AG20443 (cell line): ENCODE measurements around the gene PTPRD.
"Not testable (repeated sequence)": the region's sequence is repeated elsewhere in the genome, so short reads cannot be mapped to it uniquely, and the experiment has no call there.

Experiments
- DNase-seq: peaks from one replicate; pipeline ENCODE4 v3.0.0; 2012; ENCODE audit warnings: low spot score, mixed read lengths

Gene PTPRD

DNA sequence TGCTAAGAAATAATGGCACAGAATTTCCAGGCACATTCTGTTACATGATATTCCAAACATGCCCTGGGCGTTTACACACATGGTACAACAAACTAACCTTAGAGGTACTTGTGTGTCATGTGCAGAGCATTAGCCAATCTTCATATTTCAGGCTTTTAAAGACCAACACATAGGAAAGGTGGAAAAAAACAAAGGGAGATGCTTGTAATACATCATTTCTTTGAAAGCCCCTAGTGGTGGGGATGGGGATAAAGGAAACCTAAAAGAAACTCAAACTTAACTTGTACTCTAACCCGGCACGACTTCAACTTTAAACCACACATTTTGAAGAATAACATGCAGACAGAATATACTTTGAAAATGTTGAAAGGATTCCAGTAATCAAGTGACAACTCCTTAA is 133.6 kb downstream of the PTPRD start:
- DNase-seq: no peak

DNA sequence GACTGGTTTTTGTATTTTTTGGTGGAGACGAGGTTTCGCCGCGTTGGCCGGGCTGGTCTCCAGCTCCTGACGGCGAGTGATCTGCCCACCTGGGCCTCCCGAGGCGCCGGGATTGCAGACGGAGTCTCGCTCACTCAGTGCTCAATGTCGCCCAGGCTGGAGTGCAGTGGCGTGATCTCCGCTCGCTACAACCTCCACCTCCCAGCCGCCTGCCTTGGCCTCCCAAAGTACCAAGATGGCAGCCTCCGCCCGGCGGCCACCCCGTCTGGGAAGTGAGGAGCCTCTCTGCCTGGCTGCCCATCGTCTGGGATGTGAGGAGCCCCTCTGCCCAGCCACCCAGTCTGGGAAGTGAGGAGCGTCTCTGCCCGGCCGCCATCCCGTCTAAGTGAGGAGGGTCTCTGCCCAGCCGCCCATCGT is 163.6 kb downstream of the PTPRD start:
- DNase-seq: not testable (repeated sequence)

DNA sequence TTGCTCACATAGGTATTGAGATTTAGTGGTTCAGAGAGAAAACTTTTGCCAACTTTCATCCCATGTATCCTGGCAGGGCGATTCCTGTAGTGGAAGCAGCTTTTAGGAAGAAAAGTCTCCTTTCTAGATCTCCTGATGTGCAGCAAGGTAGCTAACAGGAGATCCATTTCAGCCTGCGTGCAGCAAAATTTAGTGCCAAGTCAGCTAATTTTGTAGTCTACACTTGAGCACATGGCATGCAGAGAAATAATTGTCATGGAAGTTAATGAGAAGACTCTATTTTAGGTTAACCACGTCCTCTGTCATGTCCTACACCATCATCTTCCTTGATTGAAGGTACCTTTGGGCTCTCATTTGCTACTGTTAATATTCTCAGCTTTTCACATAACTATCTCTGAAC is 165.8 kb downstream of the PTPRD start:
- DNase-seq: no peak

DNA sequence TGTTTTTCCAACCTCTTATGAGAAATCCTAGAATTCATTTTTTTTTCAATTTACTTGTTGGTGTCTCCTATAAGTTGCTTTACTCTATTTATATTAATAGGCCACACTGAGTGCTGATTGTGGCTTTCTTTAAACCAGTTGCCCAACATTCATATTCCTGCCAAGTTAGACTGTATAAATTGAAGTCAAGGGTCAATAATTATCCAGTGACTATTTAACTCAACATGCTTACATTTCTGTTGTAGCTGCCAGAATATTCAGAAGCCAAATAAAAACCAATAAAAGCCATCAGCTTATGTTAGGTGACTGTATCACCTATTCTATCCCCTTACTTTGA is 169.0 kb downstream of the PTPRD start:
- no peak for DNase-seq

DNA sequence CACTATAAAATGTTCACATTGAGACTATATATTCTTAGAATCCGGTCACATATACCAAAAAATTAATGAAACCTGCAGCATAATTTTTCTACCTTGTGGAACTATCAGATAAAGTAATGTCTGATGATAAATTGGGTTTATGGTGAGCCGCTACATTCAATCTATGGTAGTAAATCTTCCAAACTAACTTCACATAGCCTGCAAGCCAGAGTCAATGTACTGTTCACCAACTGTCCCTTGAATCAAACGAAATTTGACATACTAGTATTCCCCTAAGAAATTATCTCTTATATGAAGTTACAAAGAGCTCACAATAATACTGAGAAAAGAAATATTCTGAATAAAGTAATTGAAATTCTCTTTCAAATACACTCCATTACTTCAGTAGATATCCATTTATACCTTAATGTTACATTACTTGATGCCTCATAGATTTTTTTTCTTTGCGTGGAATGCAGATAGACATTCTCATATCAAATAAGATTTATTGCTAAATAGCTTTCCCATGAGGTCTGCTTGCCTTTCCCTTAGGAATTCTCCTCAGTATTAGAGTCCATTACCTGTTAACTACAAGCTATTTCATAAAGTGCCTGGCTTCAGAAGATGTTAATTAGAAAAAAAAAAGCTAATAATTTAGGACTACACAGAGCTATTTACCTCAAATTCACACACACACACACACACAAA is 169.5 kb downstream of the PTPRD start:
- no peak for DNase-seq

DNA sequence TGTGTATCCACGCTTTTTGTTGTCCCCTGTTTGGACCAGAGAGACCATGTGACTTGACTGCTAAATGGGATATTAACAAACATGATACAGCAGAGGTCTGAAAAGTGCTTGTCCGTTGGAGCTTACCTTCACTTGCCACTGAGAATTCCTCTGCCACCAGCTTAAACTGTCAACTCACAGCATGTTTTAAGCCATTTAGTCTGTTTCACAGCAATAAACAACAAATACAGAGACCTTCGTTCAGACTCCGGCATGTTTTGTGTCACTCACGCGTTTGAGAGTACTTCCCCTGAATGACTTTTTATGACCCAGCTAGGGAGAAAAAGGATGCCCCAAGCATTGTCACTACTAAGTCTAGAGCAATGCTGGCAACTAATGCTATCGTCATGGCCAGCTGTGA is 173.8 kb downstream of the PTPRD start:
- no peak for DNase-seq

DNA sequence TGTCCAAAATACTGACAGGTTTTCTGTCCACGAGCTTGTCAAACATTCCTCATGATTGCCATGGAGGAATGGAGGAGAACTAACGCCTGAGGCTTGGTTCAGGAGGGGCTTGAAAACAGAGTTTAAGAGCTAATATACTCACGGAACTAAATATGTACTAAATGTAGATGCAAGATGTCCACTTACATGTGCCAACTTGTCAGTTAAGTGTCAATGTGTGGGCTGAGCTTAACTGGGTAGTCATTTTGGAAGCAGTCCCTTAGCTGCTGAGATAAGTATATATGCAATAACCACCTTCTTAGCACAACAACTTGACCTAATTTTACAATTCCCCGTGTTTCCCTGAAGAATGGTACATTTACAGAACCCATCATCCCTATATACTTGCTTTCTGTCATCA is 176.0 kb downstream of the PTPRD start:
- no peak for DNase-seq

DNA sequence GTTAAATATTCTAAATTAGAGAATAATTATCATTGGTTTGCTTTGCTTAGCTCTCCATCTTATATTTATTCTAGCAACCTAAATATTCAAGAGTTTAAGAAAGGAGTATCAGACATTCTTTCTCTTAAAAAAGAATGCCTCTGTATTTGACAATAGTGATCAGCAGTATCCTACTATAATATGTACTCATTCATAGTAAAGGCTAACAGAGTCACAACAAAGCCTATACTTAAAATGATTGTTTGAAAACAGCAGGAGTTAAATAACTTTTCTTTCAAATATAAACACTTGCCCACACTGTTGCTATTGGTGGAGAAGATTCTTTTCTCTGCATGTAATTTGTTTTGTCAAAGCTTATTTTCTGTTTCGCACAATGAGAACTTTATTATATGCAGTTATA is 178.4 kb downstream of the PTPRD start:
- DNase-seq: no peak

DNA sequence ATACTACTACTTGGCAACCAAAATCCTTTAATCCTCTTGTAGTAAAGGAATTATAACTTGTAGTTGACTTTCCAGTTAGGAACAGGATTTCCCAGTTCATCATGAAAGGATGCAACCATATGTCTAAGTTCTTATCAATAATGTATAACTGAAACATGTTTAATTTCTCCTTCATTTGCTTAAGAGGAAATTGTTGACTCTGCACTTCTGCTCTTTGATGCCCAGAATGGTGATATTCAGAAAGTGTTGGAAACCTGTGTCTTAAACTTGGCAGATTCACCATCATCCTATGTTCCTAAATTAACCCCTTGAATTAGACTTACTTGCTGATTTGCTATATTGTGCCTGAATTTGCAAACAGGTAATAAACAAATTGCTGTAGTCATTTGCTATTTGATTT is 201.5 kb downstream of the PTPRD start:
- no peak for DNase-seq

DNA sequence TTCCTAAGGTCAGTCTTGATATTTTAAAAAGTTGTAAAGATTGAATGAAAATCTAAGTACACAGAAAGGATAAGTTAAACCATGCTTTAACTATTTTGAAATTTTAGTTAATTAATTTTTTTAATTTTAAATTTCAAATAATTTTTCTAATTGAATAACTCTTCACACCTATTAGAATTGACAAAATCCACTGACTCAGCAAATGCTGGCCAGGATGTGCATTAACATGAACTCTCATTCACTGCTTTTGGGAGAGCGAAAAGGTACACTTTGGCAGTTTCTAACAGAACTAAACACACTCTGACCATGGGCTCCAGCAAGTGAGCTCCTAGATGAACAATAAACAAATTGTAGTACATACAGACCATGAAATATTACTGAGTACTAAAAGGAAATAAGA is 209.5 kb downstream of the PTPRD start:
- no peak for DNase-seq

DNA sequence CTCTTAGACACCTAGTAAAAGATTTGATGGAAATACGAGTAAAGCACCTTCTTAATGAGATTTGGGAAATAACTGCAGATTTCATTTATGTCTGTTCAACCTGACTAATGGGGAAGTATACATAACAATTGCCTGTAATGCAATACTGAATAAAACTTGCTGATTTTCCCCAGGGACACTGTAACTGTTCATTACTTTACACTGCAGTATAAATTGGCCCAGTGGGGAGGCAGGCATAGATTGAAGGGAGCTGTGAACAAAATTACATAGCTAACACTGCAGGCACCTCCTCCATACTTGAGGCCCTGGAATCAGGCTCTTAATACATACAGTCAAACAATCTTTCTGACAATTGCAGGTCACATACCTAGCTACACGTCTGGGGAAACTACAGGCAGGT is 216.2 kb downstream of the PTPRD start:
- DNase-seq: no peak

DNA sequence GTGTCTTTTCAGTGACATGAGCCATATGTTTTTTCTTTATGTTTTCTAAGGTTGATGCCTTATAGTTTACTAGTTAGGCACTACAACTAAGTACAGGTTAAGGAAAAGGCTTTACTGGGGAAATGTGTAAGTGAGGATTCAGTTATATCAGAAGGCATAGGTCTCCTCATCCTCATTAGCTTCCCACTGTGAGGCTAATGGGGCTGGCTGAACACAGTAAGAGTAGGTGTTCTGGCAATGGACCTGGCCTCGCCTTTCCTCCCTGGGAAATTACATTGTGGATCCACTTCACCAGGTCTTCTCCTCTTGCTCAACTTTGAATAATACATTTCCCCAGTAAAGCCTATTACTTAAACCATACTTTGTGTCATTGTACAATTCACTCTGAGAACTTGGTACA is 225.5 kb downstream of the PTPRD start:
- DNase-seq: no peak

DNA sequence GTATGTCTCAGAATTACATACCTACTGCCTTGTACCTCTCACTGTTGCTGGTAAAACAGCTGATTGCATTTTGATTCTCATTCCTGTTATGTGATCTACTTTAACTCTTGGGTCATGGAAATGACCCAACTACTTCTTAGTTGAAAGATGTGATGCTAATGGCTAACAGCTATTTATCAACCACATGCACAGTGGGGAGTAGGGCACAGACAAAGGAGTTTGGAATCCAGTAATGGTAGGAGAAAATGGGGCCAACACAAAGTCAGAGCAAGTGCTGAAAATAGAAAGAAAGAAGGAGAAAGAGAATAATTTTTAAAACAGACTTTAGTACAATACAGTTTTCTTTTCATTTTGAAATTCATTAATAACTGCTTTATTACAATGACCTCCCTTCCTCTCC is 241.0 kb downstream of the PTPRD start:
- DNase-seq: no peak

DNA sequence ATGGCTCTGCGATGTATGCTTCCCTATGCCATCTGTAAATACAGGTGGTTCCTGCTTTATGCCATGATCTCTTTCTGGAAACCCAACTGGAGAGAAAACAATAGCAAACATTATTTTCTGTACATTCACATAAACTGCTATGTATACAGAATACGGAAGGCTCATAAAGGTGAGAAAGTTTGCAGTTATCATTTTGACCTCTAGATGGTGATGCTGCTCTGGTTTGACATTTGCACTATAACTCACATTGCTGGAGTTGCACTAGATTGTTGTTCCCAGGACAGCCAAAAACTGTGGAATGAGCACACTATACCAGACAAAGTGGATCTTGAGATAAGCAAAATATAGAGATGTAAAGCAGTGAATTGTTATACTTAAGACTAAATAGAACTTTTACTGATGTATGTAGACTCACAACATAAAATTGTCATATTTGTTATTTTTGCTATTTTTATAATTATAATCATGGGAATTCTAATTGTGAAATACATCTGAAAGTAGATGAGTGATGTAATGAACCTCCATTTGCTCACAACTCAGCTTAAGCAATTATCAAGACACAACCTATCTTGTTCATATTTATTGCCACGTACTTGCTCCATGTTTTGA is 246.5 kb downstream of the PTPRD start:
- peak; percentile 10 for DNase-seq

DNA sequence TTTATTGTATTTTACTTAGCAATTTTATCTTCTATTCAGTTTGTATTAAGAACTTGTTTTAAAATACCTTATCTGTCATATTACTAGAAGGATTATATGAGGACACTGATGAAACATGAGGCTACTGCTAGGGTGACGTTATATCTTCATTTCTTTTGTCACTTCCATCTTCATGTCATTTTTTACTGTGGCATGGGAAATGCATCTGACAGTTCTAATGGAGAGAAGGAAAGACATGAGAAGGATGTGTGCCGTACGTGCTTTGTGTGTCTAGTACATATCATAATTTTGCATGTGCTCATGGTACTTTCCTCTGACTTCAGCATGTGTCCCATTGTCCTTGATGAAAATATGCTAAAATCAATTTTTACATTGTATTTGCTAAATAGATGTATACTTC is 258.2 kb downstream of the PTPRD start:
- no peak for DNase-seq

DNA sequence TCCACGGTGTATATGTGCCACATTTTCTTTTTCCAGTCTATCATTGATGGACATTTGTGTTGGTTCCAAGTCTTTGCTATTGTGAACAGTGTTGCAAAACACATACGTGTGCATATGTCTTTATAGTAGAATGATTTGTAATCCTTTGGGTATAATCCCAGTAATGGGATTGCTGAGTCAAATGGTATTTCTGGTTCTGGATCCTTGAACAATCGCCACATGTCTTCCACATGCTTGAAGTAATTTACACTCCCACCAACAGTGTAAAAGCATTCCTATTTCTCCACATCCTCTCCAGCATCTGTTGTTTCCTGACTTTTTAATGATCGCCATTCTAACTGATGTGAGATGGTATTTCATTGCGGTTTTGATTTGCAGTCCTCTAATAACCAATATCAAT is 267.2 kb downstream of the PTPRD start:
- DNase-seq: not testable (repeated sequence)

DNA sequence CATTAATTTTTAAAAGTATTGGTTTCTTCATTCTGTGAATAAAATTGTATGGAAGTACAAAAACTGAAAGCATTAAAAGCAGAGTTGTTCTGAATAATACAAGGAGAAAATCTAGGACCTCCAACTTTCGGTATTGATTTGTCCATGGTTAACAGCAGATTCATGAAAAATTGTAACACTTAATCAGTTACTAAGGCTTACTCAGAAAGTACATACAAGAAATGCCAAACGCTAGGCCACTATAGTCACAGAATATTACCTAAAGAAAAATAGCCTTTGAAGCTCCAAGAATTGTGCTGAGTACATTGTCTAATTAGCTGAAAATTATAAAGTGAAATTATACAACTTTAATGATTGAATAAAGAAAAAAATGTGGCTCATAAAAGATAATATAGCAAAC is 271.7 kb downstream of the PTPRD start:
- DNase-seq: no peak

DNA sequence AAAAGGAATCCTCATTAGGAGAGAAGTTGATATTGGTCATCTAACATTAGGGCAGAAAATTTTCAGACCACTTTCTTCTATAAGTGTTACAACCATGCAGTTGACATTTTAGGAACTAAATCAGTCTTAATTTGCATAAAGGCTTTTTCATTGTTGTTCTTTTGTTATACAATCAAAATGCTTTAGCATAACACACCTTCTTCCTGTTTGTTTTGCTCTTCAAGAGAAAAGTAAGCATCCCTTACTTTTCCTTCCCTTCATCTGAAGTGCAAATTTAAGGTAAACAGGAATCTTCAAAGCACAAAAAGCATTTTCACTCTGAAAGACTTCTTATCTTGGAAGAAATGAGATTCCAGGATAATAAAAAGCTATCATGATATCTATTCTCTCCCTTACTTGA is 273.6 kb downstream of the PTPRD start:
- no peak for DNase-seq

DNA sequence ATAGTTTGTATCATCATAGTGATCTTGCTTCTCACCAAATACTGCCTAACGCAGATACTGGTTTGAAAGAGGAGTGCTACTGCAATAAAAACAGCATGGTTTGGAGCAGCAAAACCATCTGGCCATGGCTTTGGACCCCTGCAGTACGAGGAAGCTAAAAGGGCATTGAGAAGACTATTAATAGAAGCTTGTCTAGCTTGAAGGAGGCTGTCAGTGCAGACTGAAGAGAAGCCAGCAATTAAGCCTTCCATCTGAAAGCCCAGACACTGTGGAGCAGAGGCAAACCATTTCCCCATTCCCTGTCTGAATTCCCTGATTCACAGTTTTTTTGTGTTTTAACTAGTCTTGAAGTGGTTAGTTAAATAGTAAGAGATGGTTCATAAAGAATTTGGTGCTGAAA is 281.6 kb downstream of the PTPRD start:
- DNase-seq: no peak

DNA sequence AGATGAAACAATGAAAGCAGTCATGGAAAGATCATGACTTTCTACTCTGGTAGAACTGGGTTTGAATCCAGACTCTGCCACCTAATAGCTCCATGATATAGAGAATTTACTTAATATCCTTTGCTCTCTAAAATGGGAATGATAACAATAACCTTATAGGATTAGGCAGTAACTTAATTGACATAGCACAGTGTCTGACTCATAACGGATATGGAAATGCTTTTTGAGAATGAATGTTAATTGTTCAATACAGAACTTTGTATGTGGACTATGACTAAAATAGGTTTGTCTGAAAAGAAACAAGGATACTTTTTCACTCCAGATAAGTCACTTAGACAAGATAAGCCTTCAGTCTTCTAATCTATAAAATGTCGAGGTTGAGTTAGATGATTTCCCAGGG is 330.7 kb downstream of the PTPRD start:
- no peak for DNase-seq

DNA sequence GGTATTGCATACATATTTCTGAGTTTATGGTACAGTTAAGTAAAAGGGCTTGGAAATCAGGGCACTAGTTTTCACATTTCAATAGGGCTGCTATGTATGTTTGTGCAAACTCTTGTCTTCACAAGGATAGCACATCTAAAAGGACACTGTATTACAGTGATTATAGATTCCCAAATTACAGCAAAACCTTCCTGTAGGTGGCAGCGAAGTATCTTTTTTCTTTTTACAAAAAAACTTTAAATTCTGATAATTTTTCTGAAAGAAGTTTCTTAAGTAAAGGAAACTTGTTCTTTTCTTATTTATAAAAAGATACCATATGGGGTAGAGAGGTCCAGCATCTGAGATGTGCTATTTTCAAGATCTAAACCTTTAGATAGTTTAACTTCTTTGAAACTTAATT is 337.8 kb downstream of the PTPRD start:
- no peak for DNase-seq

DNA sequence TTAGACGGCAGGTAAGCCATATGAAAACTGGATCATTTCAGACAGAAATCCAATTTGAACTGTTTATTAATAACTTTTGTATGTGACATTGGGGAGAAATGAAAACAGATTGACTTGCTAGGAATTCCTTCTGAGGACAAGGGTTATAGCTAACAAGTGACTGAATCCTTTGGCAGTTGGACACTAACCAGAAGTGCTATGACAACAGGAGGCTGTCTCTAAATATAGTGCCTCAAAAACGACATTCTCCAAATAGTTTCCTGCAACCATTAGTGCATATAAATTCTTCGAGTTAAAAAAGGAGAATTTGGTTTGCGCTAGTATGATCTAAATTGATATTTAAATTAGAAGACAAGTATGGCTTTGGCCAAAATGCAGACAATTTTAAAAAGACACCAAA is 338.6 kb downstream of the PTPRD start:
- DNase-seq: no peak

DNA sequence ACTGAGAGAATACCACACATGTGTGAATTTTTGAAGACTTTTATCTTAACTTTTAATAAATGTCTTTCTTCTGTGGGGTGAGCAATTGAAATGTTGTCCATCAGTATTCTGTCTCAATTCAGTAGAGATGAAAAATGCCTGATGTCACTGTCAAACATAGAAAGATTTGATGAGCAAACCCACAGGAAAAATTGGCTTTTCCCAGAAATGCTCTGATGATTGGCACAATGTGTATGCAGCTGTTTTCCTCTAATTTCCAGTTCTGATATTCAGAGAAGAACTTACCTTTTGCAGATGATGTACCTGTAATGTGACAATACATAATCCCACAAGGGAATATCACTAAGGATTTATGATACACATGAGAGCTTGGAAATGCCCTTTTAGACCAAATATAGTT is 340.0 kb downstream of the PTPRD start:
- DNase-seq: no peak
